B cell (primary cell): Measurements from ENCODE around the gene CDK5RAP2.

Source experiments
- EZH2 ChIP-seq: IDR thresholded peaks from 2 replicates; pipeline ENCODE4 v1.6.1; 2012; ENCODE audit warnings: borderline replicate concordance, low read depth, mild to moderate bottlenecking, moderate library complexity, low read length; ENCODE audit not compliant: insufficient read depth, poor library complexity, severe bottlenecking
- TF ChIP-seq, protein P1 (sequence below): fragments of 200-600 bp; IDR thresholded peaks from one replicate; pipeline ENCODE4 v1.8.0; 2022; ENCODE audit warnings: antibody characterized with exemption, mild to moderate bottlenecking

DNA sequence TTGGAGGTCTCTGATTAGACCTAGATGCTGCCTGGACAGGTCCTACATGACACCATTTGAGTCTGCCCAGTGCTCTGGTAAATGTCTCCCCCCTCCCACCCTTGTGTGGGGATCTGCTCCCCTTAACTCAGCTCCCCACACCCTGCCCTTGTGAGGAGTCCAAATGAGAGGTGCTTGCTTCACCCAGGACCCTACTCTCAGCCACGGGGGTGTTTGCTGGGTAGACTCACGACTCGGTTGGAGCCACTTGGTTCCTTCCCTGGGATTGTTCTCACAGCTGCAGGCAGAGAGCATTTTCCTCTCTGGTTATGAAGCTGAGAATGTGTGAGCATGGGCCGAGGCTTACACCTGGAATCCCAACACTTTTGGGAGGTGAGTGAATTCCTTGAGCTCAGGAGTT is 204.7 kb downstream of the CDK5RAP2 start:
- TF ChIP-seq EZH2 = no peak
- TF ChIP-seq, protein P1, sequence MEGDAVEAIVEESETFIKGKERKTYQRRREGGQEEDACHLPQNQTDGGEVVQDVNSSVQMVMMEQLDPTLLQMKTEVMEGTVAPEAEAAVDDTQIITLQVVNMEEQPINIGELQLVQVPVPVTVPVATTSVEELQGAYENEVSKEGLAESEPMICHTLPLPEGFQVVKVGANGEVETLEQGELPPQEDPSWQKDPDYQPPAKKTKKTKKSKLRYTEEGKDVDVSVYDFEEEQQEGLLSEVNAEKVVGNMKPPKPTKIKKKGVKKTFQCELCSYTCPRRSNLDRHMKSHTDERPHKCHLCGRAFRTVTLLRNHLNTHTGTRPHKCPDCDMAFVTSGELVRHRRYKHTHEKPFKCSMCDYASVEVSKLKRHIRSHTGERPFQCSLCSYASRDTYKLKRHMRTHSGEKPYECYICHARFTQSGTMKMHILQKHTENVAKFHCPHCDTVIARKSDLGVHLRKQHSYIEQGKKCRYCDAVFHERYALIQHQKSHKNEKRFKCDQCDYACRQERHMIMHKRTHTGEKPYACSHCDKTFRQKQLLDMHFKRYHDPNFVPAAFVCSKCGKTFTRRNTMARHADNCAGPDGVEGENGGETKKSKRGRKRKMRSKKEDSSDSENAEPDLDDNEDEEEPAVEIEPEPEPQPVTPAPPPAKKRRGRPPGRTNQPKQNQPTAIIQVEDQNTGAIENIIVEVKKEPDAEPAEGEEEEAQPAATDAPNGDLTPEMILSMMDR = no peak
